Right renal pelvis (tissue), 4 donors: ENCODE measurements around the gene CCDC120. TPM values are rescaled to one million over a fixed set of nuclear protein-coding genes. Genes with fewer than 3 reads are reported as not detected.

ENCODE experiments used
- DNase-seq, 4 donors: peaks; one replicate each; pipeline ENCODE4 v3.0.0-alpha.2; 2013; ENCODE audit warnings: low read depth in 4 of 4, low spot score in 3 of 4, missing footprints in 1 of 4
- polyA plus RNA-seq, 4 donors: library from polyadenylated mRNA; unstranded; fragments of 120-200 nt; gene quantifications; one replicate each; pipeline ENCODE4 v1.2.1, GENCODE V29; 2013; ENCODE audit not compliant: insufficient read length in 4 of 4

Gene CCDC120
- polyA plus RNA-seq, 4 donors: 10.2 to 12.7 (median 11.2) TPM

GRCh38 chrX:49096419-49096818 is 37.6 kb downstream of the CCDC120 start:
- no peak for DNase-seq

GRCh38 chrX:49100704-49101628 is 42.2 kb downstream of the CCDC120 start:
- DNase-seq: peak; percentile 63 to 86 (median 76)

- DNase-seq: no peak
Measured at GRCh38 chrX:49101629-49101984, 42.8 kb downstream of the CCDC120 start.

- no peak for DNase-seq
Measured at GRCh38 chrX:49102190-49102589, 43.4 kb downstream of the CCDC120 start.

- DNase-seq: no peak
Measured at GRCh38 chrX:49103637-49104036, 44.8 kb downstream of the CCDC120 start.

GRCh38 chrX:49106296-49106695 is 47.5 kb downstream of the CCDC120 start:
- DNase-seq: no peak

GRCh38 chrX:49106930-49107329 is 48.1 kb downstream of the CCDC120 start:
- no peak for DNase-seq

GRCh38 chrX:49108641-49109040 is 49.8 kb downstream of the CCDC120 start:
- DNase-seq: no peak

GRCh38 chrX:49110417-49110816 is 51.6 kb downstream of the CCDC120 start:
- DNase-seq: no peak

GRCh38 chrX:49111791-49112190 is 53.0 kb downstream of the CCDC120 start:
- no peak for DNase-seq

- DNase-seq: no peak
Measured at GRCh38 chrX:49116076-49116475, 57.3 kb downstream of the CCDC120 start.

- no peak for DNase-seq
Measured at GRCh38 chrX:49116716-49117115, 57.9 kb downstream of the CCDC120 start.

- no peak for DNase-seq
Measured at GRCh38 chrX:49117581-49117980, 58.8 kb downstream of the CCDC120 start.

Other genes with a start within 250 kb of the CCDC120 start
- gene ERAS, start 232.5 kb upstream of the CCDC120 start, polyA plus RNA-seq: under 1 TPM in 3 of 4 donors, not detected in 1; 0.04 to 0.21 (median 0.17) TPM
- gene PCSK1N, start 223.4 kb upstream of the CCDC120 start, polyA plus RNA-seq: 10 to 100 TPM in 2 of 4 donors, 1 to 10 TPM in 2; 6.0 to 20.2 (median 11.3) TPM
- 10 to 100 TPM; 38.7 to 58.2 (median 40.4) TPM for gene TIMM17B, start 161.2 kb upstream of the CCDC120 start, polyA plus RNA-seq
- 10 to 100 TPM; 72.7 to 85.3 (median 77.8) TPM for gene PQBP1, start 161.1 kb upstream of the CCDC120 start, polyA plus RNA-seq
- gene SLC35A2, start 147.4 kb upstream of the CCDC120 start, polyA plus RNA-seq: 10 to 100 TPM; 34.2 to 36.6 (median 35.9) TPM
- 1 to 10 TPM; 5.9 to 7.7 (median 7.4) TPM for gene PIM2, start 140.0 kb upstream of the CCDC120 start, polyA plus RNA-seq
- gene OTUD5, start 101.4 kb upstream of the CCDC120 start, polyA plus RNA-seq: 10 to 100 TPM; 60.6 to 66.9 (median 64.5) TPM
- 1 to 10 TPM; 2.5 to 4.1 (median 2.9) TPM for gene KCND1, start 87.2 kb upstream of the CCDC120 start, polyA plus RNA-seq
- gene GRIPAP1, start 56.7 kb upstream of the CCDC120 start, polyA plus RNA-seq: 10 to 100 TPM; 42.5 to 56.1 (median 48.4) TPM
- gene TFE3, start 15.6 kb upstream of the CCDC120 start, polyA plus RNA-seq: 10 to 100 TPM; 28.7 to 32.8 (median 30.6) TPM
- gene PRAF2, start 15.0 kb downstream of the CCDC120 start, polyA plus RNA-seq: 10 to 100 TPM; 37.1 to 47.1 (median 42.3) TPM
- 10 to 100 TPM; 54.1 to 57.3 (median 55.3) TPM for gene WDR45, start 20.9 kb downstream of the CCDC120 start, polyA plus RNA-seq
- 10 to 100 TPM; 21.4 to 28.3 (median 24.5) TPM for gene GPKOW, start 64.7 kb downstream of the CCDC120 start, polyA plus RNA-seq
- 1 to 10 TPM; 4.3 to 7.9 (median 5.5) TPM for gene MAGIX, start 103.8 kb downstream of the CCDC120 start, polyA plus RNA-seq
- gene PLP2, start 112.9 kb downstream of the CCDC120 start, polyA plus RNA-seq: 10 to 100 TPM; 33.5 to 41.7 (median 36.1) TPM
- 1 to 10 TPM; 3.5 to 5.1 (median 4.5) TPM for gene PRICKLE3, start 127.4 kb downstream of the CCDC120 start, polyA plus RNA-seq
- gene SYP, start 141.2 kb downstream of the CCDC120 start, polyA plus RNA-seq: 1 to 10 TPM; 1.5 to 3.1 (median 2.3) TPM
- gene CACNA1F, start 174.3 kb downstream of the CCDC120 start, polyA plus RNA-seq: under 1 TPM; 0.08 to 0.45 (median 0.22) TPM
- 10 to 100 TPM; 16.5 to 23.6 (median 17.4) TPM for gene CCDC22, start 176.5 kb downstream of the CCDC120 start, polyA plus RNA-seq
- 1 to 10 TPM in 1 of 4 donors, under 1 TPM in 3; 0.67 to 1.1 (median 0.89) TPM for gene FOXP3, start 205.7 kb downstream of the CCDC120 start, polyA plus RNA-seq
- 1 to 10 TPM; 5.5 to 8.5 (median 6.1) TPM for gene PPP1R3F, start 210.8 kb downstream of the CCDC120 start, polyA plus RNA-seq
- gene GAGE10, start 244.6 kb downstream of the CCDC120 start, polyA plus RNA-seq: under 1 TPM in 1 of 4 donors, not detected in 3; 0.46 TPM